Measurements from ENCODE around the gene HK1.
"Not testable (repeated sequence)": the region's sequence is repeated elsewhere in the genome, so short reads cannot be mapped to it uniquely, and the experiment has no call there.

HK1 gene

GRCh38 chr10:69327463-69328379, 49.4 kb downstream of the HK1 start:
- peak in 1 of 2 donors; percentile 15 for DNase-seq (ENCODE audit: low read depth in 1 of 2, low spot score in 1 of 2)

- DNase-seq (ENCODE audit: low read depth in 1 of 2, low spot score in 1 of 2) = no peak
Measured at GRCh38 chr10:69328380-69328735, 50.1 kb downstream of the HK1 start.

GRCh38 chr10:69328888-69329287, 50.6 kb downstream of the HK1 start:
- not testable (repeated sequence) for DNase-seq (ENCODE audit: low read depth in 1 of 2, low spot score in 1 of 2)

GRCh38 chr10:69329721-69330178, 51.5 kb downstream of the HK1 start:
- DNase-seq (ENCODE audit: low read depth in 1 of 2, low spot score in 1 of 2) = no peak

GRCh38 chr10:69331161-69331560, 52.9 kb downstream of the HK1 start:
- DNase-seq (ENCODE audit: low read depth in 1 of 2, low spot score in 1 of 2) = no peak

GRCh38 chr10:69332278-69333010, 54.1 kb downstream of the HK1 start:
- DNase-seq (ENCODE audit: low read depth in 1 of 2, low spot score in 1 of 2) = no peak

- DNase-seq (ENCODE audit: low read depth in 1 of 2, low spot score in 1 of 2) = no peak
Measured at GRCh38 chr10:69333205-69333604, 54.9 kb downstream of the HK1 start.

GRCh38 chr10:69333865-69334301, 55.6 kb downstream of the HK1 start:
- DNase-seq (ENCODE audit: low read depth in 1 of 2, low spot score in 1 of 2) = not testable (repeated sequence)

GRCh38 chr10:69334302-69335062, 56.2 kb downstream of the HK1 start:
- no peak for DNase-seq (ENCODE audit: low read depth in 1 of 2, low spot score in 1 of 2)

- no peak for DNase-seq (ENCODE audit: low read depth in 1 of 2, low spot score in 1 of 2)
Measured at GRCh38 chr10:69335063-69335587, 56.8 kb downstream of the HK1 start.

GRCh38 chr10:69335613-69336012, 57.3 kb downstream of the HK1 start:
- no peak for DNase-seq (ENCODE audit: low read depth in 1 of 2, low spot score in 1 of 2)

GRCh38 chr10:69336952-69337295, 58.6 kb downstream of the HK1 start:
- no peak for DNase-seq (ENCODE audit: low read depth in 1 of 2, low spot score in 1 of 2)

GRCh38 chr10:69337296-69338132, 59.2 kb downstream of the HK1 start:
- DNase-seq (ENCODE audit: low read depth in 1 of 2, low spot score in 1 of 2) = no peak

- no peak for DNase-seq (ENCODE audit: low read depth in 1 of 2, low spot score in 1 of 2)
Measured at GRCh38 chr10:69338133-69338456, 59.8 kb downstream of the HK1 start.

- no peak for DNase-seq (ENCODE audit: low read depth in 1 of 2, low spot score in 1 of 2)
Measured at GRCh38 chr10:69338547-69339450, 60.5 kb downstream of the HK1 start.

- DNase-seq (ENCODE audit: low read depth in 1 of 2, low spot score in 1 of 2) = no peak
Measured at GRCh38 chr10:69340695-69341094, 62.4 kb downstream of the HK1 start.

- no peak for DNase-seq (ENCODE audit: low read depth in 1 of 2, low spot score in 1 of 2)
Measured at GRCh38 chr10:69343905-69344304, 65.6 kb downstream of the HK1 start.

GRCh38 chr10:69344591-69345252, 66.4 kb downstream of the HK1 start:
- no peak for DNase-seq (ENCODE audit: low read depth in 1 of 2, low spot score in 1 of 2)

GRCh38 chr10:69345402-69345801, 67.1 kb downstream of the HK1 start:
- DNase-seq (ENCODE audit: low read depth in 1 of 2, low spot score in 1 of 2) = no peak
